Mammary epithelial cell (primary cell): ENCODE data around the gene OCSTAMP.

Experiments used
- EZH2 ChIP-seq: IDR thresholded peaks from 2 replicates; pipeline ENCODE4 v1.6.1; 2012; ENCODE audit warnings: low read length, inconsistent platforms, borderline replicate concordance
- TF ChIP-seq, protein P1 (sequence below), 2 donors: IDR thresholded peaks in 1 of 2; conservative IDR thresholded peaks in 1 of 2; 2 replicates each; pipeline ENCODE4 v1.5.1; 2011 to 2012; ENCODE audit warnings: inconsistent platforms in 2 of 2, low read length in 2 of 2, mild to moderate bottlenecking in 2 of 2, control low read depth in 1 of 2, low read depth in 1 of 2; ENCODE audit not compliant: insufficient read depth in 1 of 2; ENCODE audit errors: extremely low read depth in 1 of 2

DNA sequence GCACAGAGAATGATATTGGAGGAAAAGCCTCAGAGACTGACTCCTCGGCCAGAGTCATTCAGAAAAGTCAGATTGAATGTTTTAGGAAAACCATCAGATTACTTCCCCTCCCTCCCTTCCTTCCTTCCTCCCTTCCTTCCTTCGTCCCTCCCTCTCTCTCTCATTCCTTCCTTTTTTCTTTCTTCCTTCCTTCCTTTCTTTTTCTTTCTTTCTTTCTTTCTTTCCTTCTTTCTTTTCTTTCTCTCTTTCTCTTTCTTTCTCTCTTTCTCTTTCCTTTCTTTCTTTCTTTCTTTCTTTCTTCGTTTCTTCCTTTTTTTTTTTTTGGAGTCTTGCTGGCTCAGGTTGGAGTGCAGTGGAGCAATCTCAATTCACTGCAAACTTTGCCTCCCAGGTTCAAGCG lies 7.4 kb downstream of the OCSTAMP start:
- TF ChIP-seq, protein P1, sequence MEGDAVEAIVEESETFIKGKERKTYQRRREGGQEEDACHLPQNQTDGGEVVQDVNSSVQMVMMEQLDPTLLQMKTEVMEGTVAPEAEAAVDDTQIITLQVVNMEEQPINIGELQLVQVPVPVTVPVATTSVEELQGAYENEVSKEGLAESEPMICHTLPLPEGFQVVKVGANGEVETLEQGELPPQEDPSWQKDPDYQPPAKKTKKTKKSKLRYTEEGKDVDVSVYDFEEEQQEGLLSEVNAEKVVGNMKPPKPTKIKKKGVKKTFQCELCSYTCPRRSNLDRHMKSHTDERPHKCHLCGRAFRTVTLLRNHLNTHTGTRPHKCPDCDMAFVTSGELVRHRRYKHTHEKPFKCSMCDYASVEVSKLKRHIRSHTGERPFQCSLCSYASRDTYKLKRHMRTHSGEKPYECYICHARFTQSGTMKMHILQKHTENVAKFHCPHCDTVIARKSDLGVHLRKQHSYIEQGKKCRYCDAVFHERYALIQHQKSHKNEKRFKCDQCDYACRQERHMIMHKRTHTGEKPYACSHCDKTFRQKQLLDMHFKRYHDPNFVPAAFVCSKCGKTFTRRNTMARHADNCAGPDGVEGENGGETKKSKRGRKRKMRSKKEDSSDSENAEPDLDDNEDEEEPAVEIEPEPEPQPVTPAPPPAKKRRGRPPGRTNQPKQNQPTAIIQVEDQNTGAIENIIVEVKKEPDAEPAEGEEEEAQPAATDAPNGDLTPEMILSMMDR (conservative IDR thresholded peaks at IDR 0.05 in 1 of 2, IDR thresholded peaks at IDR 0.05 in 1 of 2; ENCODE audit: extremely low read depth in 1 of 2, insufficient read depth in 1 of 2, low read depth in 1 of 2, low read length in 2 of 2), result no peak
- no peak for TF ChIP-seq EZH2
